DLD1 (cell line): ENCODE results near the gene TLK1.
"Not testable (repeated sequence)": the region's sequence is repeated elsewhere in the genome, so short reads cannot be mapped to it uniquely, and the experiment has no call there.

Source experiments
- in situ Hi-C: cut with HindIII; loops from 2 replicates; pipeline ENCODE4 v1.10.0; 2017; ENCODE audit warnings: low sequenced_read_pairs

The TLK1 gene

GRCh38 chr2:171169839-171170238 is 9.1 kb upstream of the TLK1 start:
- in situ Hi-C loops: no loop called here

DNA sequence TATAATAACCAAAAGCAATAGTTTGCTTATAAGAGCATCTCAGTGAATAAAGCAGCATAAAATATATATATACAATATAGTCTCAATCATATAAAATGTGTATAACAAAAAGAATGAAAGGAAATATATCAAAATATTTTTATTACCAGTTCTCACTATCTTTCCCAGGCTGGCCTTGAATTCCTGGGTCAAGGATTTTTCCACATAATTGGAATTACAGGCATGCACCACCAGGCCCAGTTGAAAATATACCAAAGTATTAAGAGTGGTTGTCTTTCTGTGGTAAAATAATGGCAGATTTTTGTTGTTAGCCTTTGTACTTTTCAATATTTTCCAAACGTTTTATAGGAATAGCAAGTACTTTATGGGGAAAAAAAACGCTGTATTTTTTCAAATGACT is 8.6 kb upstream of the TLK1 start:
- in situ Hi-C loops: no loop called here

- in situ Hi-C loops: no loop called here
These were observed 6.8 kb upstream of the TLK1 start for GRCh38 chr2:171167352-171167997.

- in situ Hi-C loops: no loop called here
These were observed 5.8 kb upstream of the TLK1 start for GRCh38 chr2:171166328-171166983.

DNA sequence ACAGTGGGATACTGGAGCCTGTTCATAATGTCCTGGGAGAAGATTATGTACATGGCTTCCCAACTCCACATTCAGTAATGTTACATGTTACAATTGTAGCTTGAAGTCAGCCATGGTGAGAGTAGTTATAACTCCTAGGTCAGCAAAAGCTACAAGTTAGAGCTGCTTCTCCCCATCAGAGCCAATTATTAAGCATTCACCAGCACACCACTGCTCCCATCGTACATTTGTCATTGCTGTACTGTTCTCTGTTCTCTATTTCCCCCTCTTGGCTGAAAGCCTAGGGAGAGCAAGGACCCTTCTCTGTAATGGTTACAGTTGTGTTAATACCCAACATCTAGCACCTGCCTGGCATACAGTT is 5.3 kb upstream of the TLK1 start:
- in situ Hi-C loops: no loop called here

GRCh38 chr2:171163261-171163660 is 2.6 kb upstream of the TLK1 start:
- in situ Hi-C loops: no loop called here

DNA sequence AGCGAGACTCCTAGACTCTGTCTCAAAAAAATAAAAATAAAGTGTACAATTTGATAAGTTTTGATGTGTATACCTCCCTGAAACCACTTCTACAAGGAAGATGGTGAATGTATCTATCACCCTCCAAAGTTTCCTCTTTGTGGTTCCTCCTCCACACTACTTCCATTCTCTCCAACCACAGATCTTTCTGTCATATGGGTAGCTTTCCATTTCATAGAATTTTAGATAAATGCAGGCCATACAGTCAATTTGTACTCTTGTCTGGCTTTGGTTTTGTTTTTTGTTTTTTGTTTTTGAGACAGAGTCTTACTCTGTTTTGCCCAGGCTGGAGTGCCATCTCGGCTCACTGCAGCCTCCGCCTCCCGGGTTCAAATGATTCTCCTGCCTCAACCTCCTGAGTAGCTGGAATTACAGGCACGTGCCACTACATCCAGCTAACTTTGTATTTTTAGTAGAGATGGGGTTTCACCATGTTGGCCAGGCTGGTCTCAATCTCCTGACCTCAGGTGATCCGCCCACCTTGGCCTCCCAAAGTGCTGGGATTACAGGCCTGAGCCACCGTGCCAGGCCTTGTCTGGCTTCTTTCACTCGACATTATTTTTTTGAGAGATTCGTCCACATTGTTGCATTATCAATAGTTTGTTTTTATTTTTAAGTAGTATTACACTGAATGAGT is 2.0 kb upstream of the TLK1 start:
- in situ Hi-C loops: not testable (repeated sequence)

- in situ Hi-C loops: no loop called here
These were observed 455 bp upstream of the TLK1 start for GRCh38 chr2:171160956-171161740.

GRCh38 chr2:171159372-171160118 is 1.1 kb downstream of the TLK1 start:
- in situ Hi-C loops: no loop called here

DNA sequence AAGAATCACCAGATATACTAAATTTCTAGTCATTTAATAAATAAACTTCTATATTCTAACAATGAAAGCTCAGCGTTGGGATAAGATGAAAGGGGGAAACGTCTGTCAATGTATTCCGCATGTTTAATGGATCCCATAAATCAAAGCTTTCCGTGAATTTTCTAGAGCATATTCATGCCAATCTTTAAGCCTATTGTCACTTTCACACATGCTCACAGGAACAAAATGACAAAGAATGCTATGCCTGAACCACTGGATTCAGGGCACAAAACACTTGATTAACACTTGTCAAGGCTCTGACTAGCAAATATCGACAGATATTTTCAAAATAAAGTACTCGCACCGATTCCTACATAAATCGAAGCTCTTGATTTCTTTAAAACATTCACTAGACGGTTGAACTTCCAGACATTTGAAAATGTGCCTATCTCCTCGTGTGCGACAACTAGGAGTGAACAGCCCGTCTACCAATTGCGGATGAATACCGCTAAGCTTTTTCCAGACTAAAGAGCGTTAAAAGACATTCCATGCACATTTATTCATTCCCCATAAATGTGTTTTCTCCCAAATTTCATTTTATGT is 1.8 kb downstream of the TLK1 start:
- in situ Hi-C loops: no loop called here

DNA sequence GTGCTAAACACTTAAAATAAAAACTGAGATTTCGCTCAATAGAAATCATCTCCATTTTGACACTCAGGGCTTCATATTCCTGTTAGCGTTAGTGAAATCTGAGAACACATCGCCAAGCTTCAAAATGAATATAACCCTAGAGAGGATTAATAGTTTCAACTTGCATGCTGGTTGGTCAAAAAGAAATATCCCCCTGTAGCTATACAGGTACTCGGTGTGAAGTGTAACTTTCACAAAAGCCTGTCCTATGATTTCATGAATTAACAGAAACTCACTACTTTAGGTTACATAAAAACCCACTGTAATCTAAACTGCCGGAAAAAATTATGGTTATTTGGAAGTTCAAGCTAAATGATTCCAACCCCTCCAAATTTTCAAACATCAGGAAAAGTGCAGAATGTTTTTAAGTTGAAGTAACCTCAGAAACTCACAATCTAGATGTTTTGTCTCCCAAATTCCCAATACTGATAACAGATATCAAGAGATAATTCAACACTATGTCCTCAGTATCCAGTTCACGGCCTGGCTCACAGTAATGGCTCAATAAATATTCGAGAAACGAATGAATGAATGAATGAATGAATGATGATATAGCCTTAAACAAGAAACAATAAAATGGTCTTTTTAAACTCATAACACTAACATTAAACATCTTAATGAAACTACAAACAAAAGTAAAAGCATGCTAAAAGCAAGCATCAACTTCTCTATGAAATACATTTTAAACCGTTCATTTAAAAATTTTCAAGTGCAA is 2.5 kb downstream of the TLK1 start:
- in situ Hi-C loops: no loop called here

DNA sequence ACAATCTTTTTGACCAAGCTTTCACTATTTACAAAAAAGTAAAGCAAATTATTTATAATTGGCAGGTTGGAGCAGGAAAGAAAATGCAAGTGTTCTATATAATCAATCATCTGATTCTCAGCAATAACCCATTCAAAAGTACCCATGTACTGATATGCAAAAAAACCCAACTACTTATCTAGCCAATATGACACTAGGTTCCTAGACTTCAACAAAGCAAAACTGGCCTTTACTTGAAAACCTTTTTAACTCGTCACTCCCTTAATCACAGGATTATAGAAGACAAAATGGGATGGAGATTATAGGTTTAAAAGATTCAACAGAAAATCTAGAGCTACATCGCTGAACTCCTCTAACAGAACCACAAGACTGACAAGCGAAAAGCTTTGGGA is 3.6 kb downstream of the TLK1 start:
- in situ Hi-C loops: no loop called here

DNA sequence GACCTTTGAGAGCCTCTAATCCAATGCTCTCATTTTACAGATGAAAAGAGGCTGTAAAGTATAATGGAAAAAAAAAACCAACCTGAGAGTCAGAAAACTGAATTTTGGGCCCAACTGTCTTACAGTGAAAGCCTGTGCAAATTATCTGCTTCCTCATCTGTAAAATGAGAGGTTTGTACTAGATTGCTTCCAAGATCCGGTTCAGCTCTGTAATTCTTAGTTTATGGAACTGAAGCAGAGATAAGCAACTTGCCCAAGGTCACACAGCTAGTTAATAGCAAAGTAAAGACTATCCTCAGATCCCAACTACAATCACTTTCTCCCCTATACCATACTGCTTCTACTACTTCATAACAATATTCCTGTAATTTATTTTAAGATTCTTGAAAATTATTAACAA is 6.3 kb downstream of the TLK1 start:
- in situ Hi-C loops: no loop called here

- in situ Hi-C loops: no loop called here
These were observed 9.9 kb downstream of the TLK1 start for GRCh38 chr2:171150694-171151285.

DNA sequence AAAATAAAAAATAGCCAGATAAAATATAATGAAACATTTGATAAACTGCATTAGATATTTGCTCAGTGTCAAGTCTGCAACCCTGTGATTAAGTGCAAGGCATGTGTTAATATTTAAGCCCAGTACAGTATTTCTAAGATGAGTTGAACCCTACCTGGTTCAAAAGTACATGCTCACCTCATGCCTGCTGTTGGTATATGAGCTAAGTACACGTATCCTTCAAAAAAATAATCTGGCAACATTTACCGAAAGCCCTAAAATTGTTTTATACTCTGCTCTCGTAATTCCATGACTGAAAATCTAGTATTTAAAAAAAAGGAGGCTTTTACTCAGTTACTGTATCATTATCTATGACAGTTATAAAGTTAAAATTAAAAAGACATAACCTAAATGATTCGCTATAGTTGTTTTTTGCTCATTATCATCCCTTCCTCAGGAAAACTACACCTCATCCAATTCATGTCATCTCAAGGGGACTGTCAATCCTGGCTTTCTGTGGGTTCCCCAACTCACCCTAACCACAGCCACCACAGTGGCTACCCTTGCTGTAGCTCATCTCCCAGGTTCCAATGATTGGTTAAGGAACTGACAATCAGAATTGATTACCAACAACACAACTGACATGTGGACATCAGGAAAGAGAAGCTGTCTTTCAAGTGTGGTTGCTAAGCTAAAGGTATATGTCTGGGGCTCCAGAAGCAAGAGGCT is 10.6 kb downstream of the TLK1 start:
- in situ Hi-C loops: no loop called here

GRCh38 chr2:171149171-171149938 is 11.3 kb downstream of the TLK1 start:
- in situ Hi-C loops: no loop called here

GRCh38 chr2:171147081-171147480 is 13.6 kb downstream of the TLK1 start:
- in situ Hi-C loops: no loop called here

DNA sequence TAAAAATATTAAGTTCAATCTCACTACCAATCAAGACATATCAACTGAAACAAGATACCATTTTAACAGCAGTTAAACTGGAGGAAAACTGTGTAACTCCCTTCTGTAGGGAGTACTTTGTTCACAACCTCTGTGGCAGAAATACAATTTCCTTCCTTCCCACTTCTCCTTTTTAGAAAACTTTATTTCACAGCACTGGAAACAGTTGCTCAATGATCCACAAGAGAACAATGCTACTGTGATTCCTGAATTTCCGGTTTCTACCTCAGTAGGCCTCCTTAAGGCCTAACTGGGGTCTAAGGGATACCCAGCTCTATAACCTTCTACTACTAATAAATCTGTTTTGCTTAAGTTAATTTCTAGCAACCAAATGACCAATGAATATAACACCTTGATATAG is 14.1 kb downstream of the TLK1 start:
- in situ Hi-C loops: no loop called here
